Measurements from ENCODE around the gene RAB27A. TPM values are rescaled to one million over a fixed set of nuclear protein-coding genes. Genes with fewer than 3 reads are reported as not detected.

Gene RAB27A
- total and polyA plus RNA-seq, 2 donors (not counting 3 experiments of a cell fraction or from before 2014, with no cell fraction given): 7.3 to 30.9 TPM

GRCh38 chr15:55282284-55282833 is 7.3 kb downstream of the RAB27A start:
- FAIRE-seq (peak; percentile 15), DNase-seq (ENCODE audit: low read depth, low spot score) (peak; percentile 49)
- Histone ChIP-seq H3K9me1 (replicated peaks; ENCODE audit: control insufficient read depth, extremely low read depth, insufficient read depth, low read length) (no peaks in the 10 kb centered on the region), H3K9ac (replicated peaks; ENCODE audit: extremely low read depth, insufficient read depth, low read length) (no peak overlapping the region), H3K4me1 (ENCODE audit: control insufficient read depth, extremely low read depth, insufficient read depth, low read length) (peaks cover 39% of the 10 kb centered on the region), H3K27ac (ENCODE audit: insufficient read depth, low read depth, low read length) (peak overlapping the region; percentile 6), H3K36me3 (ENCODE audit: control insufficient read depth in 2 of 2, extremely low read depth in 1 of 2, insufficient read depth in 2 of 2, low read length in 2 of 2) (no peaks in the 10 kb centered on the region), H3K27me3 (ENCODE audit: control insufficient read depth in 2 of 2, insufficient read depth in 2 of 2, low read length in 2 of 2) (no peaks in the 10 kb centered on the region), H2AFZ (ENCODE audit: low read depth, low read length) (peak overlapping the region; percentile 25), H3K4me3 (replicated peaks in 1 of 3; ENCODE audit: insufficient read depth in 1 of 3, low read depth in 1 of 3, low read length in 3 of 3) (no peak overlapping the region), H3K9me3 (replicated peaks; ENCODE audit: control insufficient read depth, insufficient read depth, low read length) (no peaks in the 10 kb centered on the region), H3K4me2 (ENCODE audit: insufficient read depth, low read length) (peak overlapping the region; percentile 35), H3K79me2 (ENCODE audit: control insufficient read depth, insufficient read depth, low read length) (peaks cover 8% of the 10 kb centered on the region), H4K20me1 (replicated peaks; ENCODE audit: control insufficient read depth, extremely low read depth, insufficient read depth, low read length) (no peaks in the 10 kb centered on the region)
- ChIA-PET POLR2A (no interaction called here), CTCF (interaction anchor here (0.6 to 1.7 kb wide), 12 partner anchors 8 to 772 kb away, joined by 3 to 8 read pairs (median 4); partner anchors contain the start of genes PIERCE2, PIGB and PIGBOS1)
- intact Hi-C loops (cut with micrococcal nuclease) (loop anchor here (1.0 kb wide), 1 partner anchor 52 kb away; no protein-coding TSS in a partner anchor), dilution Hi-C loops (cut with MboI; ENCODE audit: extremely low pct_ligation_motif_present, low sequenced_read_pairs) (no loop called here)
- TF ChIP-seq MAX (IDR thresholded peaks at IDR 0.05; ENCODE audit: insufficient read depth, insufficient read length) (no peak), POLR2A (IDR thresholded peaks at IDR 0.05; ENCODE audit: low read depth, low read length) (no peak), JUN (IDR thresholded peaks at IDR 0.05; ENCODE audit: borderline replicate concordance, insufficient read depth, insufficient read length, low read depth) (no peak), CTCF (IDR thresholded peaks at IDR 0.05; ENCODE audit: extremely low read depth in 1 of 2, insufficient read depth in 1 of 2, low read depth in 1 of 2, low read length in 2 of 2) (no peak), FOS (IDR thresholded peaks at IDR 0.05; ENCODE audit: borderline replicate concordance, insufficient read depth, low read length) (peak; percentile 60), POLR2AphosphoS5 (IDR thresholded peaks at IDR 0.05; ENCODE audit: insufficient read depth, low read depth, low read length) (no peak), MYC (IDR thresholded peaks at IDR 0.05; ENCODE audit: low read depth, low read length) (no peak), EZH2 (IDR thresholded peaks at IDR 0.05; ENCODE audit: borderline replicate concordance, low read depth, low read length, severe bottlenecking) (no peak), GATA2 (IDR thresholded peaks at IDR 0.05; ENCODE audit: insufficient read depth, insufficient read length, low read depth, low read length) (peak; percentile 58)
- no TSS peak for BruUV-seq (replicated peaks)
